Measurements from ENCODE around the gene TGM1. TPM values are rescaled to one million over a fixed set of nuclear protein-coding genes. Genes with fewer than 3 reads are reported as not detected.
"Not testable (repeated sequence)": the region's sequence is repeated elsewhere in the genome, so short reads cannot be mapped to it uniquely, and the experiment has no call there.

Gene TGM1
- total RNA-seq, 1 experiment from 2014 or later: 0.76 TPM

GRCh38 chr14:24207104-24207551 is 55.8 kb downstream of the TGM1 start:
- DNase-seq (ENCODE audit: low read depth): no peak

GRCh38 chr14:24206260-24207103 is 56.5 kb downstream of the TGM1 start:
- DNase-seq (ENCODE audit: low read depth): no peak

GRCh38 chr14:24204163-24205146 is 58.5 kb downstream of the TGM1 start:
- no peak for DNase-seq (ENCODE audit: low read depth)

- DNase-seq (ENCODE audit: low read depth): not testable (repeated sequence)
These were observed 59.6 kb downstream of the TGM1 start for GRCh38 chr14:24203249-24203886.

GRCh38 chr14:24202538-24202937 is 60.4 kb downstream of the TGM1 start:
- DNase-seq (ENCODE audit: low read depth): not testable (repeated sequence)

Small RNA genes within 50 kb of the gene (small RNA-seq; reads per million reads assigned to genes)
- gene CHMP4A (not detected), gene MDP1 (not detected)

Other genes starting within 250 kb of the TGM1 start
- gene CARMIL3, start 211.2 kb downstream of the TGM1 start, total RNA-seq (2014; rRNA removed; shearing (Covaris generic)): 0.07 and 0.11 TPM in 2 replicates
- not detected in 2 replicates for gene CPNE6, start 191.6 kb downstream of the TGM1 start, total RNA-seq (2014; rRNA removed; shearing (Covaris generic))
- gene PCK2, start 168.9 kb downstream of the TGM1 start, total RNA-seq (2014; rRNA removed; shearing (Covaris generic)): 27.1 and 29.3 TPM in 2 replicates
- 37.2 and 46.7 TPM in 2 replicates for gene DCAF11, start 148.4 kb downstream of the TGM1 start, total RNA-seq (2014; rRNA removed; shearing (Covaris generic))
- 1.3 and 4.4 TPM in 2 replicates for gene NRL, start 148.2 kb downstream of the TGM1 start, total RNA-seq (2014; rRNA removed; shearing (Covaris generic))
- gene FITM1, start 132.5 kb downstream of the TGM1 start, total RNA-seq (2014; rRNA removed; shearing (Covaris generic)): 0.63 TPM in 1 of 2 replicates, not detected in the other
- 130 and 149 TPM in 2 replicates for gene PSME1, start 127.0 kb downstream of the TGM1 start, total RNA-seq (2014; rRNA removed; shearing (Covaris generic))
- gene EMC9, start 121.6 kb downstream of the TGM1 start, total RNA-seq (2014; rRNA removed; shearing (Covaris generic)): 30.2 and 32.2 TPM in 2 replicates
- 224 and 243 TPM in 2 replicates for gene PSME2, start 116.6 kb downstream of the TGM1 start, total RNA-seq (2014; rRNA removed; shearing (Covaris generic))
- 57.7 and 69.8 TPM in 2 replicates for gene RNF31, start 115.7 kb downstream of the TGM1 start, total RNA-seq (2014; rRNA removed; shearing (Covaris generic))
- gene IRF9, start 101.9 kb downstream of the TGM1 start, total RNA-seq (2014; rRNA removed; shearing (Covaris generic)): 5.0 and 7.8 TPM in 2 replicates
- 0.53 and 1.0 TPM in 2 replicates for gene REC8, start 91.1 kb downstream of the TGM1 start, total RNA-seq (2014; rRNA removed; shearing (Covaris generic))
- 242 and 273 TPM in 2 replicates for gene IPO4, start 74.4 kb downstream of the TGM1 start, total RNA-seq (2014; rRNA removed; shearing (Covaris generic))
- gene TM9SF1, start 67.7 kb downstream of the TGM1 start, total RNA-seq (2014; rRNA removed; shearing (Covaris generic)): 54.0 and 68.3 TPM in 2 replicates
- 0.13 TPM in 1 of 2 replicates, not detected in the other for gene TSSK4, start 57.5 kb downstream of the TGM1 start, total RNA-seq (2014; rRNA removed; shearing (Covaris generic))
- gene CHMP4A, start 49.7 kb downstream of the TGM1 start, total RNA-seq (2014; rRNA removed; shearing (Covaris generic)): 20.0 and 44.4 TPM in 2 replicates
- gene MDP1, start 47.1 kb downstream of the TGM1 start, total RNA-seq (2014; rRNA removed; shearing (Covaris generic)): 10.6 and 12.3 TPM in 2 replicates
- 307 and 368 TPM in 2 replicates for gene NEDD8, start 30.8 kb downstream of the TGM1 start, total RNA-seq (2014; rRNA removed; shearing (Covaris generic))
- 92.5 and 107 TPM in 2 replicates for gene GMPR2, start 30.2 kb downstream of the TGM1 start, total RNA-seq (2014; rRNA removed; shearing (Covaris generic))
- 47.2 and 52.4 TPM in 2 replicates for gene TINF2, start 20.6 kb downstream of the TGM1 start, total RNA-seq (2014; rRNA removed; shearing (Covaris generic))
- gene RABGGTA, start 8.4 kb upstream of the TGM1 start, total RNA-seq (2014; rRNA removed; shearing (Covaris generic)): 24.0 and 24.5 TPM in 2 replicates
- 6.0 and 6.9 TPM in 2 replicates for gene DHRS1, start 36.6 kb upstream of the TGM1 start, total RNA-seq (2014; rRNA removed; shearing (Covaris generic))
- 21.1 and 25.6 TPM in 2 replicates for gene NOP9, start 36.7 kb upstream of the TGM1 start, total RNA-seq (2014; rRNA removed; shearing (Covaris generic))
- 0.10 TPM in 1 of 2 replicates, not detected in the other for gene CIDEB, start 44.8 kb upstream of the TGM1 start, total RNA-seq (2014; rRNA removed; shearing (Covaris generic))
- 5.0 and 7.8 TPM in 2 replicates for gene LTB4R2, start 47.0 kb upstream of the TGM1 start, total RNA-seq (2014; rRNA removed; shearing (Covaris generic))
- 3.8 and 6.5 TPM in 2 replicates for gene LTB4R, start 48.3 kb upstream of the TGM1 start, total RNA-seq (2014; rRNA removed; shearing (Covaris generic))
- not detected in 2 replicates for gene ADCY4, start 71.9 kb upstream of the TGM1 start, total RNA-seq (2014; rRNA removed; shearing (Covaris generic))
- gene RIPK3, start 76.8 kb upstream of the TGM1 start, total RNA-seq (2014; rRNA removed; shearing (Covaris generic)): 0.08 TPM in 1 of 2 replicates, not detected in the other
- gene NFATC4, start 105.0 kb upstream of the TGM1 start, total RNA-seq (2014; rRNA removed; shearing (Covaris generic)): 0.32 TPM in 1 of 2 replicates, not detected in the other
- 0.03 and 0.05 TPM in 2 replicates for gene NYNRIN, start 135.8 kb upstream of the TGM1 start, total RNA-seq (2014; rRNA removed; shearing (Covaris generic))
- gene CBLN3, start 166.5 kb upstream of the TGM1 start, total RNA-seq (2014; rRNA removed; shearing (Covaris generic)): 0.35 and 0.84 TPM in 2 replicates
- gene KHNYN, start 166.8 kb upstream of the TGM1 start, total RNA-seq (2014; rRNA removed; shearing (Covaris generic)): 18.0 and 20.8 TPM in 2 replicates
- 11.7 and 21.9 TPM in 2 replicates for gene SDR39U1, start 179.6 kb upstream of the TGM1 start, total RNA-seq (2014; rRNA removed; shearing (Covaris generic))
- gene CMA1, start 245.1 kb upstream of the TGM1 start, total RNA-seq (2014; rRNA removed; shearing (Covaris generic)): not detected in 2 replicates

All from HT1080 (cell line).